CD4-positive, alpha-beta T cell (primary cell): Measurements from ENCODE around the gene DIP2C. TPM values are rescaled to one million over a fixed set of nuclear protein-coding genes. Genes with fewer than 3 reads are reported as not detected.

Experiments
- ATAC-seq: fragments of 200-7000 bp; cut with Tn5 transposase; one replicate; pipeline ENCODE4 v1.10.0; 2022; ENCODE audit warnings: mild to moderate bottlenecking; ENCODE audit not compliant: poor library complexity
- CTCF ChIA-PET: fragments of 350-600 bp; sonication (Branson Sonifier 250); formaldehyde crosslinking; loops from one replicate; lab custom pipeline; 2021; ENCODE audit warnings: antibody characterized with exemption, inconsistent platforms; lab: Charles Lee
- POLR2A ChIA-PET: fragments of 350-600 bp; sonication (Branson Sonifier 250); formaldehyde crosslinking; loops from one replicate; lab custom pipeline; 2021; ENCODE audit warnings: antibody characterized with exemption, inconsistent platforms; lab: Charles Lee
- DNase-seq, 14 experiments: peaks; one replicate each; pipeline ENCODE4 v3.0.0-alpha.2; 2013 to 2020; ENCODE audit warnings: mixed read lengths in 2 of 14
- H3K27ac ChIP-seq, 2 donors: one replicate each; pipeline versions ENCODE4 v1.5.1 to v1.7.0; 2013; ENCODE audit warnings: low read length in 2 of 2, low read depth in 1 of 2, mild to moderate bottlenecking in 1 of 2
- H3K27me3 ChIP-seq, 2 experiments: 1 replicate in 1 of 2; 2 replicates in 1 of 2; pipeline versions ENCODE4 v1.6.1 to v1.7.0; 2013; ENCODE audit warnings: low read length in 2 of 2, control low read depth in 1 of 2, mild to moderate bottlenecking in 1 of 2, moderate library complexity in 1 of 2; ENCODE audit not compliant: insufficient read depth in 2 of 2, control insufficient read depth in 1 of 2
- H3K36me3 ChIP-seq: one replicate; pipeline ENCODE4 v1.6.1; 2013; ENCODE audit warnings: low read length, control low read depth; ENCODE audit not compliant: insufficient read depth
- H3K4me1 ChIP-seq: one replicate; pipeline ENCODE4 v1.6.1; 2013; ENCODE audit warnings: low read length, control low read depth; ENCODE audit not compliant: insufficient read depth
- H3K4me3 ChIP-seq: one replicate; pipeline ENCODE4 v1.5.1; 2013; ENCODE audit warnings: mild to moderate bottlenecking, low read length, moderate library complexity
- H3K9me3 ChIP-seq, 2 experiments: 1 replicate in 1 of 2; 2 replicates in 1 of 2; pipeline versions ENCODE4 v1.6.1 to v1.7.0; 2013; ENCODE audit warnings: low read length in 2 of 2, mild to moderate bottlenecking in 2 of 2, control low read depth in 1 of 2, moderate library complexity in 1 of 2; ENCODE audit not compliant: control insufficient read depth in 1 of 2, insufficient read depth in 1 of 2
- H3K27ac Mint-ChIP-seq: one replicate; pipeline ENCODE4 v1.8.0; 2020; ENCODE audit warnings: mixed read lengths
- H3K27me3 Mint-ChIP-seq: one replicate; pipeline ENCODE4 v1.8.0; 2021; ENCODE audit warnings: mixed read lengths
- H3K36me3 Mint-ChIP-seq: one replicate; pipeline ENCODE4 v1.8.0; 2021; ENCODE audit warnings: low read depth, mixed read lengths
- H3K4me1 Mint-ChIP-seq: one replicate; pipeline ENCODE4 v1.8.0; 2021; ENCODE audit warnings: low read depth, mixed read lengths
- H3K4me3 Mint-ChIP-seq: one replicate; pipeline ENCODE4 v1.8.0; 2020; ENCODE audit warnings: mild to moderate bottlenecking, mixed read lengths
- H3K9me3 Mint-ChIP-seq: one replicate; pipeline ENCODE4 v1.8.0; 2020; ENCODE audit warnings: mixed read lengths
- CTCF ChIP-seq: fragments of 200-600 bp; IDR thresholded peaks from one replicate; pipeline ENCODE4 v1.8.0; 2022; ENCODE audit warnings: antibody characterized with exemption, mild to moderate bottlenecking
- intact Hi-C, 2 experiments: fragments of 100-400 bp; cut with DNase I in 1 of 2; cut with micrococcal nuclease in 1 of 2; formaldehyde crosslinking; loops; one replicate each; pipeline versions ENCODE4 v1.15.1 to v1.9.0; 2023 to 2025; cut with DNase I, micrococcal nuclease
- total RNA-seq, 174 experiments: library from RNA in 2 of 174; stranded (reverse) in 2 of 174; gene quantifications; one replicate each; pipeline ENCODE4 v1.2.3 and lab custom pipeline; 2021 to 2026

Gene DIP2C
- total RNA-seq, 2 experiments from 2014 or later, result 4.1 TPM

GRCh38 chr10:375815-376505, 313.5 kb downstream of the DIP2C start:
- intact Hi-C loops, result no loop called here
- ATAC-seq (peak; percentile 74), DNase-seq (no peak)
- no peaks in the 10 kb centered on the region for H3K9me3 Mint-ChIP-seq
- Histone ChIP-seq H3K9me3 (peaks cover 0 to 6% of the 10 kb centered on the region in 2 experiments), H3K4me3 (no peak overlapping the region), H3K27me3 (no peaks in the 10 kb centered on the region), H3K27ac (no peak overlapping the region), H3K36me3 (no peaks in the 10 kb centered on the region), H3K4me1 (peaks cover 5% of the 10 kb centered on the region)
- H3K36me3 Mint-ChIP-seq, result peaks cover 41% of the 10 kb centered on the region
- H3K4me1 Mint-ChIP-seq, result peaks cover 21% of the 10 kb centered on the region
- no peak for TF ChIP-seq CTCF
- H3K4me3 Mint-ChIP-seq, result no peak overlapping the region
- H3K27me3 Mint-ChIP-seq, result no peaks in the 10 kb centered on the region
- ChIA-PET CTCF (no interaction called here), POLR2A (no interaction called here)
- no peak overlapping the region for H3K27ac Mint-ChIP-seq

- Mint-ChIP-seq H3K4me3 (no peak overlapping the region), H3K27me3 (no peaks in the 10 kb centered on the region), H3K4me1 (peaks cover 21% of the 10 kb centered on the region), H3K36me3 (peaks cover 30% of the 10 kb centered on the region), H3K9me3 (no peaks in the 10 kb centered on the region), H3K27ac (no peak overlapping the region)
- ATAC-seq, result no peak
- intact Hi-C loops, result no loop called here
- H3K36me3 ChIP-seq, result no peaks in the 10 kb centered on the region
- no peak for TF ChIP-seq CTCF
- H3K27me3 ChIP-seq, result no peaks in the 10 kb centered on the region
- no peak overlapping the region for H3K27ac ChIP-seq
- no peak overlapping the region for H3K4me3 ChIP-seq
- DNase-seq, result no peak
- H3K4me1 ChIP-seq, result peaks cover 5% of the 10 kb centered on the region
- CTCF ChIA-PET, result no interaction called here
- POLR2A ChIA-PET, result no interaction called here
- peaks cover 0 to 6% of the 10 kb centered on the region in 2 experiments for H3K9me3 ChIP-seq
Observed at GRCh38 chr10:374354-374753, 315.1 kb downstream of the DIP2C start.

GRCh38 chr10:373526-374309, 315.8 kb downstream of the DIP2C start:
- CTCF ChIA-PET, result no interaction called here
- Mint-ChIP-seq H3K27ac (no peak overlapping the region), H3K9me3 (no peaks in the 10 kb centered on the region), H3K27me3 (no peaks in the 10 kb centered on the region), H3K4me1 (peaks cover 21% of the 10 kb centered on the region), H3K4me3 (no peak overlapping the region), H3K36me3 (peaks cover 28% of the 10 kb centered on the region)
- no peak overlapping the region for H3K4me3 ChIP-seq
- intact Hi-C loops, result no loop called here
- H3K36me3 ChIP-seq, result peaks cover 3% of the 10 kb centered on the region
- no peak for DNase-seq
- no peak for TF ChIP-seq CTCF
- H3K27ac ChIP-seq, result no peak overlapping the region
- POLR2A ChIA-PET, result interaction anchor here (0.6 kb wide), 1 partner anchor 127 kb away, joined by 3 read pairs; no protein-coding TSS in a partner anchor
- peaks cover 5% of the 10 kb centered on the region for H3K4me1 ChIP-seq
- ATAC-seq, result no peak
- no peaks in the 10 kb centered on the region for H3K27me3 ChIP-seq
- H3K9me3 ChIP-seq, result peaks cover 0 to 6% of the 10 kb centered on the region in 2 experiments
